ENCODE results near the gene ARL10. TPM values are rescaled to one million over a fixed set of nuclear protein-coding genes. Genes with fewer than 3 reads are reported as not detected.
A peak's percentile ranks its signal among the peaks of the same experiment; 100 is the strongest.

ARL10 gene
- total RNA-seq, 1 experiment from 2014 or later = 9.6 TPM

- DNase-seq = peak; percentile 59
- no peak overlapping the region for H2BK120ac ChIP-seq (ENCODE audit: low read depth, low read length, poor library complexity, severe bottlenecking)
- H4K91ac ChIP-seq (ENCODE audit: insufficient read length, low read depth, low read length) = no peak overlapping the region
- no peaks in the 10 kb centered on the region for H3K79me1 ChIP-seq (ENCODE audit: insufficient read depth, low read depth, low read length, poor library complexity, severe bottlenecking)
- Mint-ChIP-seq H3K27me3 (ENCODE audit: low read depth) (peaks cover 55% of the 10 kb centered on the region), H3K4me1 (peaks cover 10 to 12% of the 10 kb centered on the region in 2 experiments), H3K9me3 (no peaks in the 10 kb centered on the region), H3K36me3 (ENCODE audit: insufficient read depth in 1 of 3, low read depth in 3 of 3) (peaks cover 9 to 23% (median 12%) of the 10 kb centered on the region in 3 experiments), H3K27ac (no peak overlapping the region), H3K4me3 (peak overlapping the region; percentile 64 to 82)
- no peaks in the 10 kb centered on the region for H3K4me1 ChIP-seq (ENCODE audit: insufficient read depth, low read length)
- no peak overlapping the region for H3K23ac ChIP-seq (ENCODE audit: insufficient read length, low read depth, low read length)
- H3K79me2 ChIP-seq (ENCODE audit: insufficient read depth, low read length) = no peaks in the 10 kb centered on the region
- no peak overlapping the region for H3K4ac ChIP-seq (ENCODE audit: low read depth, low read length)
- H2BK12ac ChIP-seq (ENCODE audit: insufficient read length, low read depth, low read length) = no peak overlapping the region
- no peak overlapping the region for H2AK5ac ChIP-seq (ENCODE audit: insufficient read length, low read length)
- TF ChIP-seq CTCF (conservative IDR thresholded peaks at IDR 0.05) = no peak
- H2AFZ ChIP-seq (ENCODE audit: low read length) = no peak overlapping the region
- H4K5ac ChIP-seq (ENCODE audit: insufficient read length, low read depth, low read length) = no peak overlapping the region
- no CpG with 5 or more reads among the region's 38 CpGs for WGBS (ENCODE audit: extremely low coverage, insufficient read length, low lambda C conversion rate)
- no peak overlapping the region for H2BK20ac ChIP-seq (ENCODE audit: low read depth, low read length, poor library complexity, severe bottlenecking)
- H3K9ac ChIP-seq (ENCODE audit: extremely low read depth, insufficient read length, low read length) = peak overlapping the region; percentile 56
- H3K56ac ChIP-seq (ENCODE audit: insufficient read length, low read depth, low read length) = no peak overlapping the region
- H3K23me2 ChIP-seq (ENCODE audit: insufficient read length, low read depth, low read length, poor library complexity, severe bottlenecking) = peaks cover 20% of the 10 kb centered on the region
- no peaks in the 10 kb centered on the region for H4K20me1 ChIP-seq (ENCODE audit: control insufficient read depth, insufficient read depth, insufficient read length)
- H3T11ph ChIP-seq (ENCODE audit: low read length) = no peak overlapping the region
- H3K27ac ChIP-seq (ENCODE audit: insufficient read length, low read depth, low read length) = no peak overlapping the region
- peak overlapping the region; percentile 73 for H3K14ac ChIP-seq (ENCODE audit: insufficient read depth, low read length)
- no peaks in the 10 kb centered on the region for H3K9me3 ChIP-seq (ENCODE audit: control insufficient read depth, low read depth, low read length)
- H4K8ac ChIP-seq (replicated peaks; ENCODE audit: insufficient read length, low read depth, low read length) = no peak overlapping the region
- H3K18ac ChIP-seq (ENCODE audit: insufficient read length, low read depth, low read length) = no peak overlapping the region
- H3K4me2 ChIP-seq (ENCODE audit: insufficient read depth, insufficient read length, low read length) = peak overlapping the region; percentile 79
- H2BK15ac ChIP-seq (ENCODE audit: low read depth, low read length) = peak overlapping the region; percentile 69; the same call in 1 of the 2 replicates
- H3K27me3 ChIP-seq (ENCODE audit: insufficient read depth, low read length) = peaks cover 11% of the 10 kb centered on the region; the same call in 1 of the 2 replicates
- no peak overlapping the region for H2BK5ac ChIP-seq (ENCODE audit: insufficient read length, low read length)
Observed at GRCh38 chr5:176366232-176366894, 1.1 kb downstream of the ARL10 start.

Measured in H9 (cell line).